ENCODE data around the gene PREX1. TPM values are rescaled to one million over a fixed set of nuclear protein-coding genes. Genes with fewer than 3 reads are reported as not detected.

PREX1 gene
- total RNA-seq, 4 donors from 2014 or later = 9.9 to 150 (median 18.4) TPM

- no peaks in the 10 kb centered on the region for H3K9me3 ChIP-seq
- H3K4me1 ChIP-seq = no peaks in the 10 kb centered on the region
- no peaks in the 10 kb centered on the region for H3K36me3 ChIP-seq
- no peak overlapping the region for H3K27ac ChIP-seq
- DNase-seq = no peak
- TF ChIP-seq POLR2A (IDR thresholded peaks at IDR 0.05) = no peak
- TF ChIP-seq CTCF (IDR thresholded peaks at IDR 0.05) = no peak
- no peaks in the 10 kb centered on the region for H3K27me3 ChIP-seq
- H3K4me3 ChIP-seq = no peak overlapping the region
Observed at GRCh38 chr20:48856130-48856529, 28.3 kb upstream of the PREX1 start.

GRCh38 chr20:48855046-48855445 lies 27.2 kb upstream of the PREX1 start:
- Histone ChIP-seq H3K27me3 (no peaks in the 10 kb centered on the region), H3K4me3 (no peak overlapping the region), H3K9me3 (no peaks in the 10 kb centered on the region), H3K27ac (no peak overlapping the region), H3K36me3 (no peaks in the 10 kb centered on the region), H3K4me1 (no peaks in the 10 kb centered on the region)
- no peak for DNase-seq
- TF ChIP-seq CTCF (IDR thresholded peaks at IDR 0.05) (no peak), POLR2A (IDR thresholded peaks at IDR 0.05) (no peak)

GRCh38 chr20:48852609-48853008 lies 24.8 kb upstream of the PREX1 start:
- TF ChIP-seq POLR2A (IDR thresholded peaks at IDR 0.05) = no peak
- TF ChIP-seq CTCF (IDR thresholded peaks at IDR 0.05) = no peak

GRCh38 chr20:48851579-48851978 lies 23.8 kb upstream of the PREX1 start:
- Histone ChIP-seq H3K4me1 (no peaks in the 10 kb centered on the region), H3K9me3 (no peaks in the 10 kb centered on the region), H3K27ac (no peak overlapping the region), H3K27me3 (no peaks in the 10 kb centered on the region), H3K36me3 (no peaks in the 10 kb centered on the region), H3K4me3 (no peak overlapping the region)
- TF ChIP-seq POLR2A (IDR thresholded peaks at IDR 0.05) (no peak), CTCF (IDR thresholded peaks at IDR 0.05) (no peak)
- no peak for DNase-seq

More at GRCh38 chr20:48852609-48853008, 24.8 kb upstream of the PREX1 start:
- Histone ChIP-seq H3K4me1 (no peaks in the 10 kb centered on the region), H3K9me3 (no peaks in the 10 kb centered on the region), H3K36me3 (no peaks in the 10 kb centered on the region), H3K4me3 (no peak overlapping the region), H3K27ac (no peak overlapping the region), H3K27me3 (no peaks in the 10 kb centered on the region)
- no peak for DNase-seq

GRCh38 chr20:48850977-48851299 lies 23.1 kb upstream of the PREX1 start:
- no peaks in the 10 kb centered on the region for H3K4me1 ChIP-seq
- H3K27ac ChIP-seq = no peak overlapping the region
- H3K9me3 ChIP-seq = no peaks in the 10 kb centered on the region
- H3K36me3 ChIP-seq = no peaks in the 10 kb centered on the region
- H3K4me3 ChIP-seq = no peak overlapping the region
- H3K27me3 ChIP-seq = no peaks in the 10 kb centered on the region
- TF ChIP-seq POLR2A (IDR thresholded peaks at IDR 0.05) (no peak), CTCF (IDR thresholded peaks at IDR 0.05) (no peak)
- DNase-seq = no peak

GRCh38 chr20:48850257-48850976 lies 22.6 kb upstream of the PREX1 start:
- Histone ChIP-seq H3K9me3 (no peaks in the 10 kb centered on the region), H3K36me3 (no peaks in the 10 kb centered on the region), H3K4me3 (no peak overlapping the region), H3K4me1 (no peaks in the 10 kb centered on the region), H3K27me3 (no peaks in the 10 kb centered on the region), H3K27ac (no peak overlapping the region)
- DNase-seq = no peak
- TF ChIP-seq POLR2A (IDR thresholded peaks at IDR 0.05) (no peak), CTCF (IDR thresholded peaks at IDR 0.05) (no peak)
